Measurements from ENCODE around the gene BABAM2.
"Not testable (repeated sequence)": the region's sequence is repeated elsewhere in the genome, so short reads cannot be mapped to it uniquely, and the experiment has no call there.

GRCh38 chr2:28113771-28114170, 223.2 kb downstream of the BABAM2 start:
- not testable (repeated sequence) for TF ChIP-seq CTCF, POLR2A, EP300, POLR2AphosphoS5 (IDR thresholded peaks at IDR 0.05)
